ACC112 (cell line): ENCODE measurements around the gene COA1.

ENCODE experiments used
- H2AFZ ChIP-seq: fragments of 200-600 bp; sonication (generic); one replicate; pipeline ENCODE4 v1.6.0; 2017; ENCODE audit warnings: antibody characterized with exemption, low read length; ENCODE audit not compliant: unreplicated experiment
- H3K27ac ChIP-seq: fragments of 200-600 bp; sonication (generic); 2 replicates; pipeline ENCODE4 v1.5.1; 2014; ENCODE audit warnings: low read depth, mild to moderate bottlenecking, antibody characterized with exemption, low read length, moderate library complexity
- H3K27me3 ChIP-seq: fragments of 200-600 bp; sonication (generic); 2 replicates; pipeline ENCODE4 v1.6.1; 2014; ENCODE audit warnings: mild to moderate bottlenecking, antibody characterized with exemption, low read length, moderate library complexity, mixed read lengths; ENCODE audit not compliant: insufficient read depth
- H3K36me3 ChIP-seq: fragments of 200-600 bp; sonication (generic); 2 replicates; pipeline ENCODE4 v1.6.1; 2016; ENCODE audit warnings: mild to moderate bottlenecking, antibody characterized with exemption, low read length, moderate library complexity, mixed read lengths; ENCODE audit not compliant: insufficient read depth
- H3K4me1 ChIP-seq: fragments of 200-600 bp; sonication (generic); one replicate; pipeline ENCODE4 v1.6.1; 2016; ENCODE audit warnings: low read length, mixed read lengths; ENCODE audit not compliant: insufficient read depth, unreplicated experiment, control insufficient read depth
- H3K4me3 ChIP-seq: fragments of 200-600 bp; sonication (generic); 2 replicates; pipeline ENCODE4 v1.5.1; 2014; ENCODE audit warnings: mild to moderate bottlenecking, low read depth, low read length
- H3K79me2 ChIP-seq: fragments of 200-600 bp; sonication (generic); one replicate; pipeline ENCODE4 v1.6.0; 2016; ENCODE audit warnings: low read length; ENCODE audit not compliant: control insufficient read depth, unreplicated experiment, insufficient read depth

COA1 gene

GRCh38 chr7:43643846-43644245 is 85.5 kb downstream of the COA1 start:
- peaks cover 7% of the 10 kb centered on the region for H3K36me3 ChIP-seq
- peaks cover 5% of the 10 kb centered on the region for H3K79me2 ChIP-seq
- peaks cover 54% of the 10 kb centered on the region for H3K4me1 ChIP-seq
- no peak overlapping the region for H2AFZ ChIP-seq
- no peak overlapping the region for H3K27ac ChIP-seq
- H3K27me3 ChIP-seq, result no peaks in the 10 kb centered on the region
- no peak overlapping the region for H3K4me3 ChIP-seq

DNA sequence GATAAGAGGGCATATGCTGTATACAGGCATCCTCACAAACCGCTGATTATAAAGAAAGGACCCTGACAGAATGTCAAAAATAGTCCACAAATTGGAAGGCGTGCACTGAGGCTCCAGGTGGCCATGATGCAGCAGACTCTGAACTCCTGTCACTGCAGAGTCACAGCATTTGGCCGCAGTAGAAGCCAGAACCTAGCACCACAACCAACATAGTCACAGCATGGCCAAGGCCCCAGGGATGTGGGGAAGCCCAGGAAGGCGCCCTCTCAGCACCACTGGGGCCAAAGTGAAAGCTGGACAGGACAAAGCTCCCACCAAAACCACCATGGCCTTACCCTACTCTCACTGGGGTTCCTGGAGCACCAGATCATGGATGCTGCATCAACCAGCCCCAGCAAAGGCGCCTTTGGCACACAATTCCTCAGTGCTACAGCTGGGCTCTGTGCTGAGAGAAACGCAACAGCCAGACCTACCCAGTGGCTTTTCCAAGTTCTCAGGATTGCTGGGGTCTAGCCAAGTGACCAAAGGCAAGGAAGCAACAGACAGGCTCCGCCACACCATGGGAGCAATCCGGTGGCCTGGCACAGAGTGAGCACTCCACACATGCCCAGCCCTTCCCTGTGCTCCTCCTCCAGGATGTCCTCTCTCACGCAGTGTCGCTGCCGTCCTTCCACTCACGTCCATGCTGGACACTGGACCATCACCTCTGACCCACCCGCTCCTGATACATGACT is 86.3 kb downstream of the COA1 start:
- H3K4me3 ChIP-seq, result no peak overlapping the region
- H3K36me3 ChIP-seq, result peaks cover 7% of the 10 kb centered on the region
- H3K27me3 ChIP-seq, result no peaks in the 10 kb centered on the region
- H3K79me2 ChIP-seq, result peaks cover 9% of the 10 kb centered on the region
- H3K4me1 ChIP-seq, result peaks cover 52% of the 10 kb centered on the region
- H2AFZ ChIP-seq, result no peak overlapping the region
- no peak overlapping the region; the same call in 1 of the 2 replicates for H3K27ac ChIP-seq

DNA sequence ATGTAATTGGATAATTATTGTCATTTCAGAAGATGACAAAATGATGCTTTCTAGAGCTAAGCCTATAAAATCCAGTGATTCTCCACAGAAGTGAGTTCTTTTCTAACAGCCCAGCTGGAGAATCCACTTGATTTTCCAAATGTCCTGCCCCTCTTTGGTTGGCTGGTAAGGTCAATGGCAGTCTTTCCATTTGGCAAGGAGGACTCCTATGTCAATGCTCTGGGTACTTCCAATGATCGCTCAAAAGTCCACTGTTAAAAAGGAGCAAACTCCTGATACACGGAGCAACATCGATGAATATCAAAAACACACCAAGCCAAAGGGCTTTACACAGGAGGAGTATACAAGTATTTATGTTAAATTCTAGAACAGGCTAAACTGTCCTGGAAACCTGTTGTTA is 88.6 kb downstream of the COA1 start:
- Histone ChIP-seq H3K36me3 (peaks cover 12% of the 10 kb centered on the region), H3K27me3 (no peaks in the 10 kb centered on the region), H2AFZ (no peak overlapping the region), H3K4me3 (no peak overlapping the region), H3K27ac (peak overlapping the region; percentile 95), H3K79me2 (peaks cover 9% of the 10 kb centered on the region), H3K4me1 (peaks cover 53% of the 10 kb centered on the region)

- H3K36me3 ChIP-seq, result peaks cover 17% of the 10 kb centered on the region
- H3K4me1 ChIP-seq, result peaks cover 50% of the 10 kb centered on the region
- no peaks in the 10 kb centered on the region for H3K27me3 ChIP-seq
- peaks cover 9% of the 10 kb centered on the region for H3K79me2 ChIP-seq
- H2AFZ ChIP-seq, result no peak overlapping the region
- H3K27ac ChIP-seq, result peak overlapping the region; percentile 95
- no peak overlapping the region for H3K4me3 ChIP-seq
Observed at GRCh38 chr7:43639858-43640491, 89.3 kb downstream of the COA1 start.

- H3K36me3 ChIP-seq, result peaks cover 40% of the 10 kb centered on the region
- peaks cover 9% of the 10 kb centered on the region for H3K79me2 ChIP-seq
- H2AFZ ChIP-seq, result no peak overlapping the region
- peak overlapping the region; percentile 76 for H3K27ac ChIP-seq
- H3K4me1 ChIP-seq, result peaks cover 50% of the 10 kb centered on the region
- no peak overlapping the region for H3K4me3 ChIP-seq
- no peaks in the 10 kb centered on the region for H3K27me3 ChIP-seq
Observed at GRCh38 chr7:43637114-43637806, 92.1 kb downstream of the COA1 start.

DNA sequence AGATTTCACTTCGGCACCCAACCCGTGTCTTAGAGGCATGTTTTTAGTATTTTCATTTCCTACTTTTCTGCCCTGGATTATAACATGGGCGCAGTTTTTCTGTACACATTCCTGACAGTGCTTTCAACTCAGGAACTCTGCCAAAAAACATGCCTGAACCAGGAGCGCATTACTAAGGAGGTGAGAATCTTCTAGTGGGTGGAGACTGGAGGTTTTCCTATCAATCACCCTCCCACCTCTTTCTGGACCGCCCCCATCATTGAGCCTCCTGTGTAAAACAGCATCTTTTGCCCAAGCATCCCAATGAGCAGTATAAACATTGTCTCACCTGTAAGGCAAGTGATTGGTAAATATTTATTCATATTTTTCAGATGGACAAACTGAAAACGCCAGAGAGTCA is 93.2 kb downstream of the COA1 start:
- H3K27ac ChIP-seq, result peak overlapping the region; percentile 76
- peaks cover 4% of the 10 kb centered on the region for H3K79me2 ChIP-seq
- H3K36me3 ChIP-seq, result peaks cover 49% of the 10 kb centered on the region
- H3K4me3 ChIP-seq, result no peak overlapping the region
- H3K4me1 ChIP-seq, result peaks cover 50% of the 10 kb centered on the region
- H3K27me3 ChIP-seq, result no peaks in the 10 kb centered on the region
- H2AFZ ChIP-seq, result no peak overlapping the region

DNA sequence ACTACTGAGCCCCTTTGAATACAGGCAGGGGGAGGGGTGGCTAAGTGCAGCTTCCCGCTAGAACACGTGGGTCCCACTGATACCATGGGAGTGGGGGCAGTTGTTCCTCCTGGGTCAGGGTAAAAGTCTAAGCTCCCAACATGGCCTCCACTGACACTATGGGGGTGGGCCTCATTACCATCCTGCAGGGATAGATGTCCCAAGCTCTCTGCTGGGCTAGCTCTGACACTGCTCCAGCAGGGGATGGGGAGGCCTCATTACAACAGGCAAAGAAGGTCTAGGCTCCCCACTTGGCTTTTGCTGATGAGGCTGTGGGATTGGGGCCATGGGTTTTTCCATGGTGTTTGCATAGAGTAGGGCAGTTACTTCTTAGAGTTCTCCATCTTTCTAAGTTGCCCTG is 94.9 kb downstream of the COA1 start:
- Histone ChIP-seq H3K27ac (no peak overlapping the region), H3K27me3 (no peaks in the 10 kb centered on the region), H3K4me3 (no peak overlapping the region), H3K79me2 (peaks cover 4% of the 10 kb centered on the region), H3K4me1 (peaks cover 34% of the 10 kb centered on the region), H3K36me3 (peaks cover 50% of the 10 kb centered on the region), H2AFZ (no peak overlapping the region)

DNA sequence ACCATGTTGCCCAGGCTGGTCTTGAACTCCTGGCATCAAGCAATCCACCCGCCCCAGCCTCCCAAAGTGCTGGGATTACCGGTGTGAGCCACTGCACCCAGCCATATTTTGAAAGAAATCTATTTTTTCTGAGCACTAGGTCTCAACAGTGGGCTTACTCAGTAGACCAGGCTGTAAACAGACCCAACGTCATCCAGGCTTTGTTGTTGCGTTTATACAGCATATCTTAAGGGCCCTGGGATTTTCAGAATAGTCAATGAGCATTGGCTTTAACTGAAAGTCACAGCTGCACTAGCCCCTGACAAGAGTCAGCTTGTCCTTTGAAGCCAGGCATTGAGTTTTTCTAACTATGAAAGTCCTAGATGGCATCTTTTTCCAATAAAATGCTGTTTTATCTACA is 96.6 kb downstream of the COA1 start:
- Histone ChIP-seq H3K27ac (no peak overlapping the region), H3K4me1 (peaks cover 19% of the 10 kb centered on the region), H2AFZ (no peak overlapping the region), H3K79me2 (no peaks in the 10 kb centered on the region), H3K4me3 (no peak overlapping the region), H3K27me3 (no peaks in the 10 kb centered on the region), H3K36me3 (peaks cover 59% of the 10 kb centered on the region)

DNA sequence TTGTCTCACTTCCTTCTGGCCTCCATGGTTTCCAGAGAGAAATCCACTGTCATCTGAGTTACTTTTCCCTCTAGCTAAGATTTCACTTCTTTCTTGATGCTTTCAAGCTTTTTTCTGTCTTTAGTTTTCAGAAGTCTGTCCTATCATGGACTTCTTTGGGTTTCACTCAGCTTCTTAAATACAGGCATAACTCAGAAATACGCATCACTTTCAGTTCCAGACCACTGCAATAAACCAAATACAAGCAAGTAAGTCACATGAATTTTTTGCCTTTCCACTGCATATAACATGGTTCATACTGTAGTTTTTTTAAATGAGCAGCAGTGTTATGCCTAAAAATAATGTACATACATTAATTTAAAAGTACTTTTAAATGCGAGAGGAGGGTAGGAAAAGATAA is 97.8 kb downstream of the COA1 start:
- Histone ChIP-seq H3K79me2 (no peaks in the 10 kb centered on the region), H3K4me1 (peaks cover 7% of the 10 kb centered on the region), H2AFZ (no peak overlapping the region), H3K4me3 (no peak overlapping the region), H3K36me3 (peaks cover 64% of the 10 kb centered on the region), H3K27me3 (no peaks in the 10 kb centered on the region), H3K27ac (no peak overlapping the region)

DNA sequence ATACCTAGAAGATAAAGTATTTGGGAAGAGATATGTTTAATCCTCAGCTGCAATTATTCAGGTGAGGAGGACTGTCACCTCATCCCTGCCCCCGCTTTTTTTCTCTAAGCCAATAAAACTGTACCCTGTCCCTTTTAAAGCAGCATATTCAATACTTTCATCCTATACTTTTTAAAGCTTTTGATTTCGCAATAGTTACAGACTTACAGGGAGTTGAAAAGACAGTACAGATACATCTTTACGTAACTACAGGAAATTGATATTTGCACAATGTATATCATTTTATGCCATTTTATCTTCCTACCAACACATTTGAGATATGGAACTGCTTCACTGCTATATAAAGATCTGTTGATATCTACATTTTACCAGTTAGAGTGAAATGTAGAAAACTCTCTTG is 98.8 kb downstream of the COA1 start:
- Histone ChIP-seq H3K79me2 (peaks cover 4% of the 10 kb centered on the region), H3K4me3 (no peak overlapping the region), H3K4me1 (peaks cover under 1% of the 10 kb centered on the region), H2AFZ (no peak overlapping the region), H3K27me3 (no peaks in the 10 kb centered on the region), H3K36me3 (peaks cover 68% of the 10 kb centered on the region), H3K27ac (no peak overlapping the region)
